ENCODE results near the gene CBX8.

Gene CBX8

GRCh38 chr17:79803997-79804855 is 7.3 kb upstream of the CBX8 start:
- DNase-seq = peak; percentile 88

- DNase-seq = no peak
Measured at GRCh38 chr17:79803421-79803996, 6.6 kb upstream of the CBX8 start.

GRCh38 chr17:79802736-79803420 is 6.0 kb upstream of the CBX8 start:
- peak; percentile 57 for DNase-seq

GRCh38 chr17:79802039-79802735 is 5.3 kb upstream of the CBX8 start:
- no peak for DNase-seq

- no peak for DNase-seq
Measured at GRCh38 chr17:79801156-79802038, 4.5 kb upstream of the CBX8 start.

GRCh38 chr17:79800325-79801155 is 3.7 kb upstream of the CBX8 start:
- DNase-seq = no peak

- no peak for DNase-seq
Measured at GRCh38 chr17:79799538-79800324, 2.9 kb upstream of the CBX8 start.

GRCh38 chr17:79799174-79799537 is 2.3 kb upstream of the CBX8 start:
- DNase-seq = no peak

- no peak for DNase-seq
Measured at GRCh38 chr17:79798299-79799173, 1.7 kb upstream of the CBX8 start.

GRCh38 chr17:79797492-79798298 is 818 bp upstream of the CBX8 start:
- DNase-seq = no peak

- DNase-seq = no peak
Measured at GRCh38 chr17:79796444-79796762, 474 bp downstream of the CBX8 start.

GRCh38 chr17:79795795-79796443 is 958 bp downstream of the CBX8 start:
- no peak for DNase-seq

- DNase-seq = no peak
Measured at GRCh38 chr17:79794659-79795511, 2.0 kb downstream of the CBX8 start.

GRCh38 chr17:79793924-79794304 is 3.0 kb downstream of the CBX8 start:
- DNase-seq = no peak

GRCh38 chr17:79792984-79793923 is 3.6 kb downstream of the CBX8 start:
- DNase-seq = no peak

- no peak for DNase-seq
Measured at GRCh38 chr17:79792341-79792871, 4.5 kb downstream of the CBX8 start.

Data from activated CD8-positive, alpha-beta memory T cell treated with anti-CD3 and anti-CD28 coated beads for 24 hours (primary cell).